Testis (tissue), 3 donors: ENCODE results near the gene WNT2B. TPM values are rescaled to one million over a fixed set of nuclear protein-coding genes. Genes with fewer than 3 reads are reported as not detected.

Experiments used
- DNase-seq: peaks from one replicate; pipeline ENCODE4 v3.0.0-alpha.2; 2019
- H3K27ac ChIP-seq, 2 donors: fragments of 200-600 bp; sonication (generic); one replicate each; pipeline ENCODE4 v1.5.1; 2019
- H3K27me3 ChIP-seq: fragments of 200-600 bp; sonication (generic); one replicate; pipeline ENCODE4 v1.5.1; 2019
- H3K36me3 ChIP-seq: fragments of 200-600 bp; sonication (generic); one replicate; pipeline ENCODE4 v1.5.1; 2017; ENCODE audit warnings: low read depth; ENCODE audit errors: missing control alignments
- H3K4me1 ChIP-seq: fragments of 200-600 bp; sonication (generic); one replicate; pipeline ENCODE4 v1.5.1; 2019
- H3K4me3 ChIP-seq, 2 donors: fragments of 200-600 bp; sonication (generic); one replicate each; pipeline ENCODE4 v1.5.1; 2017 to 2019
- H3K9me3 ChIP-seq: fragments of 200-600 bp; sonication (generic); one replicate; pipeline ENCODE4 v1.5.1; 2017
- POLR2A ChIP-seq: fragments of 450-650 bp; IDR thresholded peaks from one replicate; pipeline ENCODE4 v1.6.1; 2017; ENCODE audit warnings: antibody characterized with exemption, mild to moderate bottlenecking, moderate library complexity
- WGBS, 2 donors: methylation state at CpG; one replicate each; pipeline ENCODE4 v1.1.5; 2018; 5-methylcytosine and 5-hydroxymethylcytosine counted together
- intact Hi-C: fragments of 100-400 bp; cut with DNase I; formaldehyde crosslinking; loops from one replicate; pipeline ENCODE4 v1.15.1; 2023; ENCODE audit warnings: low total_unique reads
- polyA plus RNA-seq: library from polyadenylated mRNA; stranded (reverse); fragments of 350-450 nt; fragmentation: Illumina TruSeq; extraction: RNeasy Lipid Tissue Mini Kit (QIAGEN cat#74804); gene quantifications from one replicate; pipeline ENCODE4 v1.2.3, GENCODE V29; 2014; ENCODE audit warnings: low read depth, low replicate concordance; ENCODE audit not compliant: insufficient read depth
- total RNA-seq, 2 donors: library from RNA; depleted of rRNA; stranded (reverse); fragments of >200 nt; gene quantifications; one replicate each; pipeline ENCODE4 v1.2.3, GENCODE V29; 2016
- TF ChIP-seq, protein P1 (sequence below), 3 experiments: fragments of 450-650 bp in 2 of 3; fragments of 200-600 bp in 1 of 3; sonication (generic) in 1 of 3; IDR thresholded peaks; one replicate each; pipeline ENCODE4 v1.5.1; 2016 to 2019; ENCODE audit warnings: antibody characterized with exemption in 3 of 3, mild to moderate bottlenecking in 2 of 3, moderate library complexity in 1 of 3

WNT2B gene
- total and polyA plus RNA-seq, 3 donors from 2014 or later: 9.1 to 14.7 (median 10.6) TPM

DNA sequence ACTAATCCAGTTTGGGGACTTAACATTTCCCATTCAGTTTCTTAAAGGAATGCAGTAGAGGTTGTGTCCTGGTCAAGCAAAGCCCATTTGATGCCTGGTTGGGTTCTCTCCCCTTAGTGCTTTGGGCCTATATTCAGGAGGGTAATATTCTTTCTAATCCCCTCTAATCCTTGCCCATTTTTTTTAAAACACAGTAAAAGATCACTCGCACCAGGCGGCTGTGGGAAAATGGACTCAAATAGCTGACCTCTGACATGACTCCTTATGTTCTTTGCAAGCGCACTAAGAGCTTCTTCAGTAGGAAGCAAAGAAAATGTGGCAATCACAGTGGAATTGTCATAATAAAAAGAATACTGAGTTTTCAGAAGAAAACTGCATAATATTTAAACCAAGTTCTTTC is 49.9 kb downstream of the WNT2B start:
- H3K36me3 ChIP-seq: no peaks in the 10 kb centered on the region
- H3K9me3 ChIP-seq: no peaks in the 10 kb centered on the region
- no peaks in the 10 kb centered on the region for H3K27me3 ChIP-seq
- DNase-seq: no peak
- no peak overlapping the region for H3K4me3 ChIP-seq
- TF ChIP-seq POLR2A: no peak
- TF ChIP-seq, protein P1, sequence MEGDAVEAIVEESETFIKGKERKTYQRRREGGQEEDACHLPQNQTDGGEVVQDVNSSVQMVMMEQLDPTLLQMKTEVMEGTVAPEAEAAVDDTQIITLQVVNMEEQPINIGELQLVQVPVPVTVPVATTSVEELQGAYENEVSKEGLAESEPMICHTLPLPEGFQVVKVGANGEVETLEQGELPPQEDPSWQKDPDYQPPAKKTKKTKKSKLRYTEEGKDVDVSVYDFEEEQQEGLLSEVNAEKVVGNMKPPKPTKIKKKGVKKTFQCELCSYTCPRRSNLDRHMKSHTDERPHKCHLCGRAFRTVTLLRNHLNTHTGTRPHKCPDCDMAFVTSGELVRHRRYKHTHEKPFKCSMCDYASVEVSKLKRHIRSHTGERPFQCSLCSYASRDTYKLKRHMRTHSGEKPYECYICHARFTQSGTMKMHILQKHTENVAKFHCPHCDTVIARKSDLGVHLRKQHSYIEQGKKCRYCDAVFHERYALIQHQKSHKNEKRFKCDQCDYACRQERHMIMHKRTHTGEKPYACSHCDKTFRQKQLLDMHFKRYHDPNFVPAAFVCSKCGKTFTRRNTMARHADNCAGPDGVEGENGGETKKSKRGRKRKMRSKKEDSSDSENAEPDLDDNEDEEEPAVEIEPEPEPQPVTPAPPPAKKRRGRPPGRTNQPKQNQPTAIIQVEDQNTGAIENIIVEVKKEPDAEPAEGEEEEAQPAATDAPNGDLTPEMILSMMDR (IDR thresholded peaks at IDR 0.05): no peak
- H3K4me1 ChIP-seq: no peaks in the 10 kb centered on the region
- 83 to 92% methylated on average over 3 of the region's 3 CpGs for WGBS, 2 donors
- intact Hi-C loops: no loop called here
- H3K27ac ChIP-seq: no peak overlapping the region

DNA sequence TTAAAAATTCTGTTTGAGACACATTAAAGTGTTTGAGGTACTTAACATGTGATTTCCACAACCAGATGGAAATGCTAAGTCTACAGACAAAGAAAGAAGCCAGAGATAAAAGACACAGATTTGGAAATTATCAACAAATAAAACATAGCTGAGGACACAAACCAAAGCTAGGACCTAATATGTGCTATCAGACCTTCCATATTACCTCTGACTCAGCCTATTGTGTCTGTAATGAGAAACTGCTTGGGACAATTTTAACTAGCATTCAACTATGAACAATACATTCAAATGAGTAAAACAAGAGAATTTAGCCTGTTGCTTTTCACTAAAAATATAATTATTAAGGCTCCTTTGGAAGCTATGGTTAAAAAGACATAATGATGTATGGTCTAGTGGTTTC is 54.6 kb downstream of the WNT2B start:
- H3K27ac ChIP-seq: no peak overlapping the region
- TF ChIP-seq, protein P1 (IDR thresholded peaks at IDR 0.05): no peak
- TF ChIP-seq POLR2A: no peak
- H3K36me3 ChIP-seq: no peaks in the 10 kb centered on the region
- H3K27me3 ChIP-seq: no peaks in the 10 kb centered on the region
- intact Hi-C loops: no loop called here
- no peak overlapping the region for H3K4me3 ChIP-seq
- no peaks in the 10 kb centered on the region for H3K4me1 ChIP-seq
- H3K9me3 ChIP-seq: no peaks in the 10 kb centered on the region
- DNase-seq: no peak

DNA sequence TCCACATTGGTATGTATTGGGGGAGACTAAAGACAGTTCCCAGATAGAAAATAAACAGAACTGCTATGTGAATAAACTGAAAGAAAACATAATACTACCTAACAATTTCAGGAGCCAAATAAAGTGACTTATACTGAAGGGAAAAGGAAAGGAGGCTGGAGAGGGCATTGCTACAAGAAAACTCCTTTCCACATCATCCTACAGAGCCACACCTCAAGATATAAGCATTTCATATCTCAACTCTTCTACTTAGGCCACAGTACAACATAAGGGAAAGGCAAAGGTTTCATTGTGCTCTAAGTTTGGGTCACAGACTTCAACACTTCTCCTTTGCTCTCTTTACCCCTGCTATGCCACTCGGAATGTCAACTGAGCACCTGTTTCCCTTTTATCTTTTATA is 55.3 kb downstream of the WNT2B start:
- intact Hi-C loops: no loop called here

DNA sequence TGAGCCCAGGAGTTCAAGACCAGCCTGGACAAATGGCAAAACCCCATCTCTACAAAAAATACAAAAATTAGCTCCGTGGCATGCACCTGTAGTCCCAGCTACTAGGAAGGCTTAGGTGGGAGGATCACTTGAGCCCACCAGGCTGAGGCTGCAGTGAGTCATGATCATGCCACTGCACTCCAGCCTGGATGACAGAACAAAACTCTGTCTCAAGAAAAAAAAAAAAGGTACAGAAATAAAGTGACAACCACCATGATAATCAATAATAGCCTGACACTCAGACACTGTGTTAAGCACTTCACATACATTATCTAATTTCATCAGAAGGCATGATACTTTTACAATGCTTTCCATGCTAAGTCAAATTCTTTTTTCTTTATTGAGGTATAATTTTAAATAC is 57.0 kb downstream of the WNT2B start:
- 93% methylated on average over 1 of the region's 1 CpG for WGBS, 2 donors
- Histone ChIP-seq H3K9me3 (no peaks in the 10 kb centered on the region), H3K36me3 (no peaks in the 10 kb centered on the region), H3K4me1 (no peaks in the 10 kb centered on the region), H3K27ac (no peak overlapping the region), H3K27me3 (no peaks in the 10 kb centered on the region), H3K4me3 (no peak overlapping the region)
- intact Hi-C loops: no loop called here
- DNase-seq: no peak
- TF ChIP-seq, protein P1 (IDR thresholded peaks at IDR 0.05): no peak
- TF ChIP-seq POLR2A: no peak

More for the DNA sequence above, 55.3 kb downstream of the WNT2B start:
- no peaks in the 10 kb centered on the region for H3K9me3 ChIP-seq
- 87 to 96% methylated on average over 1 of the region's 1 CpG for WGBS, 2 donors
- TF ChIP-seq POLR2A: no peak
- TF ChIP-seq, protein P1 (IDR thresholded peaks at IDR 0.05): no peak
- DNase-seq: no peak
- no peak overlapping the region for H3K27ac ChIP-seq
- no peaks in the 10 kb centered on the region for H3K27me3 ChIP-seq
- H3K36me3 ChIP-seq: no peaks in the 10 kb centered on the region
- no peaks in the 10 kb centered on the region for H3K4me1 ChIP-seq
- no peak overlapping the region for H3K4me3 ChIP-seq

DNA sequence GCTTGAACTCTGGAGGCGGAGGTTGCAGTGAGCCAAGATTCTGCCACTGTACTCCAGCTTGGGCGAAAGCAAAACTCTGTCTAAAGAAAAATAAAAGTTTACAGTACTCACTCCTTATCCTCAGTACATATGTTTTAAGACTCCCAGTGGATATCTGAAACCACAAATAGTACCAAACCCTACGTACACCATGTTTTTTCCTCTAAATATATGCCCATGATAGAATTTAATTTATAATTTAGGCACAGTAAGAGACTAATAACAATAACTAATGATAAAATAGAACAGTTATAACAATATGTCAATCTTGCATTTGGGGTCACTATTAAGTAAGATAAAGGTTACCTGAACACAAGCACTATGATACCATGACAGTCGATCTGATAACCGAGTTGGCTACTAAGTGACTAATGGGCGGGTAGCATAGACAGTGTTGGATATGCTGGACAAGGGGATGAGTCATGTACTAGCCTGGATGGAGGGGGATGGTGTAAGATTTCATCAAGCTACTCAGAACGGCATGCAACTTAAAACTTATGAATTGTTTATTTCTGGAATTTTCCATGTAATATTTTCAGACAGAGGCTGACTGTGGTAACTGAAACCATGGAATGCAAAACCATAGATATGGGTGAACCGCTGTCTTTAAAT is 66.5 kb downstream of the WNT2B start:
- Histone ChIP-seq H3K4me1 (no peaks in the 10 kb centered on the region), H3K27ac (no peak overlapping the region), H3K27me3 (no peaks in the 10 kb centered on the region), H3K4me3 (no peak overlapping the region), H3K36me3 (no peaks in the 10 kb centered on the region), H3K9me3 (no peaks in the 10 kb centered on the region)
- intact Hi-C loops: no loop called here
- no peak for DNase-seq
- no peak for TF ChIP-seq POLR2A
- TF ChIP-seq, protein P1 (IDR thresholded peaks at IDR 0.05): no peak
- WGBS, 2 donors: 83 to 96% methylated on average over 8 of the region's 8 CpGs
